Stimulated activated CD4-positive, alpha-beta T cell treated with anti-CD3 and anti-CD28 coated beads, Interleukin-12 subunit alpha, Interleukin-12 subunit beta, amount 100 ng/mL, for 24 hours (primary cell): Measurements from ENCODE around the gene TMEM239.
"Not testable (repeated sequence)": the region's sequence is repeated elsewhere in the genome, so short reads cannot be mapped to it uniquely, and the experiment has no call there.

Experiments used
- DNase-seq, 2 experiments: peaks; one replicate each; pipeline ENCODE4 v3.0.0-alpha.2; 2020; ENCODE audit warnings: low read depth in 2 of 2

Gene TMEM239

DNA sequence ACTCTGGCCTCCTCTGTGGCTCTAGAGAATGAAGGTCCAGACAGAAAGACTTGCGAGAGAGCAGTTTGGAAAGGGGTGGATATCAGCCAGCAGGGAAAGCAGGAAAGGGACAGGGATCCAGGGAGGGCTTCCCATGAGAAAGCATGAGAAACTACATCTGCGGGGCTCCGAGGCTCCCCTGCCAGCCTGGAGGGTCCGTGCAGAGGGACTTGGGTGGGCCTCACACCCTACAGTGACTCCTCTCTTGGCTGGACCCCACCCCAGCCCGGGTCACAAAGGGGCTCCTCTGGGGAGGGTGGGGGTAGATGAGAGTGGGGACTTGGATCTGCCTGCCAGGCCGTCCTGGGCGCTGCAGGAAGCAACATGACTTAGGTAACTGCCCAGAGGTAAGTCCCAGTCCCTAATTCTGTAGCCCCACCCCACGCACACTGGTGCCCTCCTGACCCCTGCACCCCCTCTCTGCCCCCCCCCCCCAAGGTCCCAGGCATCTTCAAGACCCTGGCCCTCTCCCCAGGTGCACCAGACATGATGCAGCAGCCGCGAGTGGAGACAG lies at the start of gene TMEM239:
Gene TMEM239 (plus strand): TSS at position 335 of the 553 bp plus-strand sequence. CDS start 191 bp downstream, at position 526.
- DNase-seq, result no peak

DNA sequence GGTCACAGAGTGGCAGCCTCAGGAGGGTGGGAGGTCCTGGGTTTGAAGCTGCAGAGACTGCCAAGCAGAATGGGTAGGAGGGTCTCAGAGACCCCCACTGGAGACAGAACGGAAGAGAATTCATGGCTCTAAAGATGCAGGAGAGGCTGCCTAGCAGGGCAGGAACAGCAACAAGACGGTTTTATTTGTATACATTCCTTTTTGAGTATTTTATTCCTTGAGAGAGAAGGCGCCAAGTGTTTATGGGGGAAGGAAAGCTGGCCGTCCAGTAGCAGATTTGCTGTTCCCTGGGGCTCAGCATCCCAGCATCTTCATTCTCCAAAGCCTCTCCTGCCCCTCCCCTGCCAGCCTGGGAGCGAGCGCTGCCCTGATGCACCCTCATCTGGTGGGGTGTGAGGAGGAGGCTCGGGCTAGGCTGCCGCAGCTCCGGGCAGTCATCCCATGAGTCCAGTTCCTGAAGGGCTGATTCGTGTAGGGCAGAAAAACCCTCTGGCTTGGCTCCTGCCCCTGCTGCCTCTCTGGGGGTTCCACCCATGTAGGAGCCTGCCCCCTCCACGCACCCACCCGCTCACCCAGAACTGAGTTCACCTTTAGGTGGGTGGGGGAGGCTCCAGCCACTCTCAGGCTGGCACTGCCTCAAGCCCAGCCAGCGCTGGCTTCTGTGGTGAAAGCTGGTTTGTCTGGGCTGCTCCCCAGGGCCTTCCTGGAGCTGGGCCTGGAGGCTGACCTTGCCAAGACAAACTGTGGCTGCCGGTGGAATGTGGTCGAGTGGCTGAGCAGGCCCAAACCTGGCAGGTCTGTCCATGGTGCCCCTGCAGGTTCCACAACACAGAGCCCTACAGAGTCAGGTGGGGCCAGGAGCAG lies 48.2 kb upstream of the TMEM239 start:
- DNase-seq, result no peak

DNA sequence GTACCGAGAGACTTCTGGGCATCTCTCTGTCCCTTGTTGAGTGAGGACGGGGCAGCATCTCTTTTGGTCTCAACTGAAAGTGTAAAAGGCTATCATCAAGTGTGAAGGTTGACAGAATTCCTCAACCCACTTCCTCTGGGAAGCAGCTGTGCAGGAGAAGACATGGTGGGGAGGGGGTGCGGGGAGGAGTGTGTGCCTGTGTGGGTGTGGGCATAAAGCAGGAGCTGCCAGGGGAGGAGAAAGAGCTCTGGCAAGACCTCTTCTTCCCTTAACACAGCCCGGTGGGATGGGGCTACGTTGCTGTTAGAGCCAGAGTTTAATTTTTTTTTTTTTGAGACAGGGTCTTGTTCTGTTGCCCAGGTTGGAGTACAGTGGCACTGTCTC lies 47.5 kb upstream of the TMEM239 start:
- DNase-seq, result no peak

DNA sequence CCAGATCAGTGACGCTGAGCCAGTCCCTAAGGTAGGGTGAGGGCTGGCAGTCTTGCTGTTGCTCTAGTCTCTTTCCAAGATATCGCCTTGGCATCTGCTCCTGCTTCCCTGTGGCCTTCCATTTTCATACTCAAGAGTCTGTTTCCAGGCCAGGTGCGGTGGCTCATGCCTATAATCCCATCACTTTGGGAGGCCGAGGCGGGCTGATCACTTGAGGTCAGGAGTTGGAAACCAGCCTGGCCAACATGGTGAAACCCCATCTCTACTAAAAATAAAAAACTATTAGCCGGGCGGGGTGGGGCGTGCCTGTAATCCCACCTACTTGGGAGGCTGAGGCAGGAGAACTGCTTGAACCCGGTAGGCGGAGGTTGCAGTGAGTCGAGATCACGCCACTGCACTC lies 46.1 kb upstream of the TMEM239 start:
- DNase-seq, result not testable (repeated sequence)

DNA sequence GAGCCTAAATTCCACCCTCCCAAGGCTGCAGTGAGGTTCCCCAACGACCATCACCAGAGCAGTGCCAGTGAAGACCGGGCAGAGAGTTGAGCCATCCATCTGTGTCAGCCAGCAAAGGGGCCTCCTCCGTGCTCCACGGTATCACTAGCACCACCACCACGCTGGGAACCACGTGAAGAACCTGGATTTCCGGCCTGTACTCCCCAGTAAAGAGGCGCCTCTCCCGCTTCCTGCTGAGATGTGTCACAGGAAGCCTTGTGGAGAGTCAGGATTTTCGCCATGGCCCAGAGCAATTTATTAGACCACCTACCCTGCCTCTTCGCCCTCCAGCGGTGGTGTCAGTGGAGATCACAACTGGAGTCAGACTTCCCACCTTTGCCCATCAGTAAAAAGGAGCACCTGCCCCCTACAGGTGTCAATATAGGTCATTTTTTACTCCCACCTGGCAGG lies 44.5 kb upstream of the TMEM239 start:
- no peak for DNase-seq

DNA sequence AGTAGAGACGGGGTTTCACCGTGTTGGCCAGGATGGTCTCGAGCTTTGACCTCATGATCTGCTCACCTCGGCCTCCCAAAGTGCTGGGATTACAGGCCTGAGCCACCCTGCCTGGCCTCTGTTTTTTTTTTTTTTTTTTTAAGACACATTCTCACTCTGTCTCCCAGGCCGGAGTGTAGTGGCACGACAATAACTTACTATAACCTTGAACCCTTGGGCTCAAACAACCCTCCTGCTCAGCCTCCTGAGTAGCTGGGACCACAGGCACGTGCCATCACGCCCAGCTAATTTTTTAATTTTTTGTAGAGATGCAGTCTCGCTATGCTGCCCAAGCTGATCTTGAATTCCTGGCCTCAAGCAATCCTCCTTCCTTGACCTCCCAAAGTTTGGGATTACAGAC lies 42.4 kb upstream of the TMEM239 start:
- no peak for DNase-seq

DNA sequence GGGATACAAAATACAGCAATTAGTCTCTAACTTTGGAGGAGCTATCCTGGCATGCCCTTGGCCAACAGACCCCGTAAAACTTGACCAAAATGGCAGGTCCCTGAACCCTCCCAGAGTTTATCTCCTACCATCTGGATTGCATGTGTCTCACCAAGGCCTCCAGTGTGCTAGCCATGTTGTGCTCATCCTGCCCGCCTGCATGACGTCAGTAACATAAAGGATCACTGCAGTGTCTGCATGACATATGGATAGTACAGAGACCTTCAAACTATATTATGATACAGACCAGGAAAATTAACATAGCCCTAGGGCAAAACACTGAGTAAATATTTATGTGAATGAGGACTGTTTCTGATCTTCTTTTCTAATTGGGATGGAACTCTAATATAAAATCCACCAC lies 41.0 kb upstream of the TMEM239 start:
- no peak for DNase-seq

DNA sequence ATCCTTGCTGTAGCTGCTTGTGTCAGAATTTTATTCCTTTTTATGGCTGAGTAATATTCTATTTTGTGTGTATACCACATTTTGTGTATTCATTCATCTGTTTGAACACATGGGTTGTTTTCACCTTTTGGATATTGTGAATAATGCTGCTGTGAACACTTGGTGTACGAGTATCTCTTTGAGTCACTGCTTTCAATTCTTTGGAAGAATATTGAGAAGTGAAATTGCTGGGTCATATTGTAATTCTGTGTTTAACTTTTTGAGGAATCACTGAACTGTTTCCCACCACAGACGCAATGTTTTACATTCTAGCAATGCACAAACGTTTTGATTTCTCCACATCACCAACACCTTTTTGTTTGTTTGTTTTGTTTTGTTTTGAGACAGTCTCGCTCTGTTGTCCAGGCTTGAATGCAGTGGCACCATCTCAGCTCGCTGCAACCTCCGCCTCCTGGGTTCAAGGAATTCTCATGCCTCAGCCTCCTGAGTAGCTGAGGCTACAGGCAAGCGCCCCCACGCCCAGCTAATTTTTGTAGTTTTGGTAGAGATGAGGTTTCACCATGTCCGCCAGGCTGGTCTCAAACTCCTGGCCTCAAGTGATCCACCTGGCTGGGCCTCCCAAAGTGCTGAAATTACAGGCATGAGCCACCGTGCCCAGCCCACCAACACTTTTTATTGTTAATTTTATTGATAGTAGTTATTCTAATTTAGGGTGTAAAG lies 37.4 kb upstream of the TMEM239 start:
- DNase-seq, result no peak

DNA sequence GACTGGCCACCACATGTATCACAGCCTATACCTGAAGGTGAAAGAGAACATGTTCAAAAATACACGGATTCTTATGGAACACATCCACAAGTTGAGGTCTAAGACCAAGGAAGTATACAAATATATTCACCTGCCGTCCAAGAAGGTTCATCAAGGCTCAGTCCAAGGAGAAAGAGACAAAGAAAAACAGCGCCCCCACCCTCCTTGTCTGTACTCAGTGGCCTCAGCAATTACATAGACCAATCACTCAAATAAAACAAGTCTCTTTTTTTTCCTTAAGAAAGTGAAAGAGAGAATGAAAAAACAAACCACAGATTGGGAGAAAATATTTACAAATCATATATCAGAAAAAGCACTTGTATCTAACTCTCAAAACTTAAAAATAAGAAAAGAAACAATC lies 35.2 kb upstream of the TMEM239 start:
- DNase-seq, result no peak

DNA sequence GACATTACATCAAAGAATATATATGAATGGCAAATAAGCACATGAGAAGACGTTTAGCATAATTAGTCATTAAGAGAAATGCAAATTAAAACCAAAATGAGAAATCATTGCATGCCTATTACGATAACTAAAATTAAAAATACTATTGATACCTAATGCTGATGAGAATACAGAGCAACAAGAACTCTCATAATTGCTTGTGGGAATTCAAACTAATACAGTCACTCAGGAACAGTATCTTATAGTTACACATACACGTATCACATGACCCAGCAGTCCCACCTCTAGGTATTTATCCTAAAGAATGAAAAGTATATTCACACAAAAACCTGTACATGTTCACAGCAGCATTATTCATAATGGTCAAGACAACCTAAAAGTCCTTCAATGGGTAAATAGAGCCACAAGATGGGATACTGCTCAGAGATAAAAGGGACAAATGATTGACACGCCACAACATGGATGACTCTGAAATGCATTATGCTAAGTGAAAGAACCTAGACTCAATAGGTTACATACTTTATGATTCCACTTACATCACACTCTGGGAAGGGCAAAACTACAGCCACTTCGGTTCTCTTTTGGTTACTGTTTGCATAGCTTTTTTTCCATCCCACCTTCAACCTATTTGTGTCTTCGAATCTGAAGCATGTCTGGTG lies 32.1 kb upstream of the TMEM239 start:
- DNase-seq, result no peak

DNA sequence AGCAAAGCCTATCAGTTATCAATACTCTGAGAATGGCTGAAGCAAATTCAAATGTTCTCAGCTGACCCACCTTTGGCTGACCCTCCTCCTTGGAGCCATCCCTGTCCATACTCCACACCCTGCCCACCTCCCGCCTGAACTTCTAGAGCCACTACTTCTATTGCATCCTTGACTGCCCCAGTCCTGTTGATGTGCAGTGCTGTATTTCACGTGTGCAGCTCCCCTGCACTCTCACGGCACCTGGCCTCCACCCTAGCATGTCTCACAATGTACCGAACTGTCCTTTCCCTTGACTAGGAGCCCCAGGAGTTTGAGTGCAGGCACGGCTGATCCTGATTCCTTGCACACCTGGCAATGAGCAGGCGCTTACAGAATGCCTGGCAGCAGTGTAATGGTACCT lies 22.7 kb upstream of the TMEM239 start:
- no peak for DNase-seq

DNA sequence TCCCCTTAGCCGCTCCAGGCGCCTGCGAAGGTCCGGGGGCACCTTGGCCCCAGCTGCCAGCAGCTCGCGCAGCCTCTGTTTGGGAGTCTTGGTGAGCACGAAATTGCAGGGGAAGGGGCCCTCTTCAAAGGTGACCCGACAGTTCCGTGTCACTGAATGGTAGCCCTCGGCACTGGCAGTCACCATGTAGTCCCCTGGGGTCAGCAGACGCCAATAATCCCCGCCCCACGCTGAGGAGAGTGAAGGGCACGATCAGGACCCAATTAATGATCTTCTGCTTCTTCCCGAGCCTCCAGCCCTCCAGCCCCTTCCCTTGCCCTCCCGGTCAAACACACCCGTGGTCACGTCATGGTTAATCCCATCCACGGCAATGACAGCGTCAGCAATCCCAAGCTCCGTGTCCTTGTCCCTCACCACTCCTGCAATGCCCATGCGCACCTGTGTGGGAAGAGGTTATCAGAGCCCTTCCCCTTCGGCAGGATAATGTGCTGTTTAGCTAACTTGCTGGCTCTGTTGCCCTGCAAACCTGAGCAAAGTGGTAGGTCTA lies 21.9 kb upstream of the TMEM239 start:
- DNase-seq, result no peak

DNA sequence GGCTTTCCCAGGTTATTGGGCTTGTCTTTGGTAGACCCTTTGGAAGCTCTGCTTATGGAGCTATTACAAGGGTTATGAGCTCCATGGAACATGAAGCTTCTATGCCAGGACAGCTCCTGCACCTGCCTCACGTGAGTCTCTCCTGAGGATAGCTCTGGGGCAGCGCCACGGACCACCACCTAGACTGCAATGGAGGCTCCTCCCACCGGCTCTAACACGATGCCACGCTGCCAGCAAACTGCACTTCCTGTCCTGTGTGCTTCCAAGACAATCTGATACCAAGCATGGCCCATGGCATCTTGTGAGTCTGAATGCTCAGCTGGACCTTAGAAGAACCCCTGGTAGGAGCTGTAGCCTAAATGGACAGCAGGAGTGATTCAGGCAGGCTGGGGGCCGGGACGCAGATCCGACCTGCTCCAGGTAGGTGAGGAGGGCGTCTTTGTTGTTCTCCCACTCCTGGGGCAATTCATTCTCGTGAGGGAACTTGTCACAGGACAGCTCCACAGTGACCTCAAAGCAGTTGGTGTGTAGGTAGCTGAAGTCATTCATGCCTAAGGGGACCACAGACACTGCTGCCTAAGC lies 21.2 kb upstream of the TMEM239 start:
- DNase-seq, result no peak

DNA sequence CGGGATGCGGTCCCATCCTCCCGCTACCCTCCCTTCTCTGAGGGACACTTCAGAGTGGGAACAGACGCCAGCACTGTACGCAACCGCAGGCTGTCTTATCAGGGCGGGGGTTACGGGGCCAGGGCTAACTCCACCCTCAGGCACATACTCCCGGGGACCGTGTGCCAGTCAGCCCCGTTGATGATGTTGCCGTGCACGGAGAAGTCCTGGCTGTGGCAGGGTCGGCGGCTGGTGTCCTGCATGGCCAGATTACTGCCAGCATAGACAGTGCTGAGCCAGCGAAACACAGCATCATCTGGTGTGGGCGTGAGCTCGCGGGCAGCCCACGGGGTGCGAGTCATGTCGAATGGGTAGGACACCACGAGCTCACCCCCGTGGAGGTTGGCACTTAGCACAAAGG lies 20.7 kb upstream of the TMEM239 start:
- no peak for DNase-seq

DNA sequence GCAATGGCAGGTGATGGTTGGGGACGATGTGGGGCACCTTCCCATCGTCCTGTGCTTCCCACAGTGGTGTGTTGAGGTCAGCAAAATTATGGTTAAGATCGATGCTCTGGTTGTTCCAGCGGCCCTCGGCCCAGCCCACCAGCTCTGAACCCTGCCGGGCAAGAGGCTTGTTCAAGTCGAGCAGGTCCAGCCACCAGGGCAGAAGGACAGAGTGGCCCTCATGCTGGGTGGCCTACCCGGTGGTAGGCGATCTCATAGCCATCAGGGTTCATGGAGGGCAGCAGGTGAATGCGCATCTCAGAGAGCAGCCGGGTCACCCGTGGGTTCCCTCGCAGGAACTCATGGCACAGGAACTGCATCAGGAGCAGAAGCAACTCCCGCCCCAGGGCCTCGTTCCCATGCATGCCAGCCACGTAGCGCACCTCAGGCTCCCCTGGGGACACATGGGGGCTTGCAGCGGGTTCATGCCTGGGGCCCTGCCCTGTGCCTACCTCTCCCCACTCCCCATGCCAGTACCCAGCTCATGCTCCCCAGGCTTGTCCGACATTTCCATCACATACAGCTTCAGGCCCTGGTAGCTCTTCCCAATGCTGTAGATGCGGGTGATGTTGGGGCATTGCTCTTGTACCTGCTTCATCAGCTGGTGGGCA lies 20.0 kb upstream of the TMEM239 start:
- no peak for DNase-seq

DNA sequence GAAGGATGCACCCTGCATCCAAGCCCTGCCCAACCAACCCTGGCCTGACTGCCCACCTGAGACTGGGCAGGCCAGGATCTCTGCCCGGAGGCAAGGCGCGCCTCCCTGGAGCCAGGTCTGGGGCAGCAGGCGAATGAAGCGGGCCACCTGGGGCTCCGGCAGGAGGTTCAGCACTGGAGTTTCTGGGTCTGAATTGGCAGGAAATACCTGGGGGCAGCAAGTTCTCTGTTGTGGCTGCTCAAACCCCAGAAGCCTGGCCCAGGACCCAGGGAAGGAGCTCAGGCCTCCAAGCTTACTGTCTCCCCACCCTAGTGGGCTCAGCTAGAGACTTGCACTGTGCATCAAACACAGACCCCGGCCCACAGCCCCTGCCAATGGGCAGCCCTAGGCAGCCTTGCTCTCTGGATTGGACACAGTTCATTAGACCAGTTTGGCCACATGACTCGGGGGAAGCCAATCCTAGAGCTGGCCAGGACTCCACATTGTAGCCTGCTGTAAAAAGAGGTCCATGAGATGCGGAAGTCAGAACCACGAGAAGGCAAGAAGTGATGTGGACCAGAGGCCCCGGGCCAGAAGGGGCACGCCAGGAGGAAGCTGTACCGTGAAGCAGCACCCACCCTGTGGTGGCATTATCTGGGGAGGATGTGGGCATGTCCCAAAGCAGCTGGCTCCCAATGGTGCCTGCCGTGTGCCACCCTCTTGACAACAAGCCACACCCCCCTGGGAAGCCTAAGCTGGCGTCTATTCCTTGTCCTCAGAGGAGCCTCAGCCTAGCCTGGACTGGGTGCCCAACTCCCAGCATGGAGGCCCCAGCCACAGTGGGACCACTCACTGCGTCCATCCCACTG lies 18.8 kb upstream of the TMEM239 start:
- no peak for DNase-seq

DNA sequence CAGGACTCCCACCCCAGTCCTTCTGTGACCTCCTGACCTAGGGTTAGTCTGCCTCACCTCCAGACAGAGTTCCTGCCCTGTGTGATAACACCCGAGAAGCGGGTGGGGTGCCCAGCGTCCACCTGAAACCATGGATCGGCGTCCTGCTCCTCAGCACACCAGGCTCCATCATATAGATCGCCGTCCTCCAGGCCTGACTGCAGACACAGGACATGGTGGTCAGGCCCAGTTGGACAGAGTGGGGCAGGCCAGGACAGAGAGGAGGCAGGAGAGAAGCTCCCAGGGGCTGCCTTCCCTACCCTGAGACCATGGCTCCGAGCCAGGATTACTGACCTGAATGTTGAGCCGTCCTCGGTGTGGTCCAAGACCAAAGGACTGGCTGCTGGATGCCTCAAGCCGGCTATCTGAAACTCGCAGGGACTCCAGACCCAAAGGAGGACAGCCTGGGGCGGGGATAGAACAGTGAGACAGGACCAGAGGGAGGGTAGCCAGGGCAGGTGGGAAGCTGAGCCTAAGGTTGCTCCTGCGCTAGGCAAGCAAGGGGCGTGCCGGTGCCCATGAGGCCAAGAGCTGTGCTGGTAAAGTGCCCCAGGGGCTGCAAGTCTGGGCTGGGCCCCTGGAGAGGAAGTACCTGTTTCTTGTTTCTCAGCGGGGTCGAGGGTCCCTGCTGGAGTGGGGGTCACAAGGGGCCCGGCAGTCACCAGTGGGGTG lies 17.9 kb upstream of the TMEM239 start:
- no peak for DNase-seq

DNA sequence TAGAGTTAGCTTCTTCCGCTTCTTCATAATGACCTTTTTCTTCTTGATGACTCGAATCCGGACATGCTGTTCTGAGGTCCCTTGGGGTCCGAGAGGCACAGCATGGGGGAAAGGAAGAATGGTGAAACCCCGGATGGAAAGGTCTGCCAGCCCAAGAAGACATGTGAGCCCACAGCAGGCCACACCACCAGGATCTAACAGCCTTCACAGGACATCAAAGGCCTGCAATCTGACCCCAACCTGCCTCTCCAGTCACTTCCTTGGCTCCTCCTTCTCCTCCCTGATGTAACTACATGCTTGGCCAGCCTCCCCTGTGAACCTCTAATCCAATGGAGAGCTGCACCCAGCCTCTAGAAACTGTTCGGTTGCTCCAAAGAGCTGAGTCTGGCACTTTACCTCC lies 17.4 kb upstream of the TMEM239 start:
- DNase-seq, result no peak

DNA sequence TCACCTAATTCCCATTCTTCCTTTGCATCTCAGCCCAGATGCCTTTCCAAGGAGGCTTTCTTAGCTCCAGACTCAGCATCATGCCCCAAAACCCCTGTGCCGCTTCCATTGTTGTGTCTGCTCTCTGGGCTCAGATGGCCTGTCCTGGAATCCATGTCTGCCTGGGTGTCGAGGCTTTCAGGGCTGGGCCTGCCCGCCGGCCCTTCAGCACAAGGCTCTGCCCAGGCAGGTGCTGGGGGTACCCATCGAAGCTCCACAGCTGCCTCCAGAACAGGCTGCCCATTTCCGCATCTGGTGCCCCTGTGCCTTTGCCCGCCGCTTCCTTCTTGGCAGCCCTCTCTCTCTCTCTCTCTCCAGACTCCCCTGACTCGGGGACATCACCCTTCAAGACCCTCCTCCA lies 16.9 kb upstream of the TMEM239 start:
- DNase-seq, result no peak
